Dermis microvascular lymphatic vessel endothelial cell (primary cell): ENCODE measurements around the gene NRIP3. TPM values are rescaled to one million over a fixed set of nuclear protein-coding genes. Genes with fewer than 3 reads are reported as not detected.
"Not testable (repeated sequence)": the region's sequence is repeated elsewhere in the genome, so short reads cannot be mapped to it uniquely, and the experiment has no call there.

ENCODE experiments used
- DNase-seq, 2 donors: peaks; one replicate each; pipeline versions ENCODE4 v3.0.0 to v3.0.0-alpha.2; 2010; ENCODE audit warnings: low read depth in 2 of 2
- total RNA-seq: library from RNA; depleted of rRNA; stranded (reverse); fragments of >200 nt; gene quantifications from 2 replicates; pipeline ENCODE4 v1.2.1, GENCODE V29; 2014

Gene NRIP3
- total RNA-seq, 1 donor from 2014 or later = 1.2 TPM

GRCh38 chr11:8973121-8973520, 30.7 kb downstream of the NRIP3 start:
- DNase-seq = no peak

GRCh38 chr11:8971924-8972316, 31.9 kb downstream of the NRIP3 start:
- no peak for DNase-seq

- DNase-seq = no peak
These were observed 32.4 kb downstream of the NRIP3 start for GRCh38 chr11:8971196-8971923.

- no peak for DNase-seq
These were observed 36.6 kb downstream of the NRIP3 start for GRCh38 chr11:8967184-8967583.

- DNase-seq = peak; percentile 63 to 88
These were observed 39.2 kb downstream of the NRIP3 start, which contains the start of gene TMEM9B for GRCh38 chr11:8964324-8965320. Gene TMEM9B (minus strand): TSS chr11:8964442. CDS start chr11:8964313, 129 bp downstream.

- DNase-seq = peak; percentile 45 to 76
These were observed 40.1 kb downstream of the NRIP3 start for GRCh38 chr11:8963569-8964323.

- DNase-seq = no peak
These were observed 41.0 kb downstream of the NRIP3 start for GRCh38 chr11:8962841-8963240.

- no peak for DNase-seq
These were observed 42.4 kb downstream of the NRIP3 start for GRCh38 chr11:8961401-8961800.

GRCh38 chr11:8959546-8960166, 44.1 kb downstream of the NRIP3 start:
- DNase-seq = peak; percentile 69 to 82

GRCh38 chr11:8956860-8957259, 46.9 kb downstream of the NRIP3 start:
- DNase-seq = no peak

GRCh38 chr11:8948886-8949285, 54.9 kb downstream of the NRIP3 start:
- DNase-seq = no peak

- no peak for DNase-seq
These were observed 56.4 kb downstream of the NRIP3 start for GRCh38 chr11:8947230-8947943.

- no peak for DNase-seq
These were observed 61.2 kb downstream of the NRIP3 start, which contains the start of gene ASCL3 for GRCh38 chr11:8942518-8943066. Gene ASCL3 (minus strand): TSS chr11:8943016. CDS start chr11:8938161, 4,855 bp downstream.

- peak; percentile 9 to 38 for DNase-seq
These were observed 62.3 kb downstream of the NRIP3 start for GRCh38 chr11:8941341-8942103.

- DNase-seq = no peak
These were observed 66.1 kb downstream of the NRIP3 start for GRCh38 chr11:8937659-8938058.

- no peak for DNase-seq
These were observed 66.6 kb downstream of the NRIP3 start for GRCh38 chr11:8937159-8937558.

- DNase-seq = not testable (repeated sequence)
These were observed 68.0 kb downstream of the NRIP3 start for GRCh38 chr11:8935789-8936188.

- peak in 1 of 2 donors; percentile 18 for DNase-seq
These were observed 68.9 kb downstream of the NRIP3 start for GRCh38 chr11:8934742-8935488.
